HG02623 (cell line): ENCODE measurements around the gene CAMKMT.
"Not testable (repeated sequence)": the region's sequence is repeated elsewhere in the genome, so short reads cannot be mapped to it uniquely, and the experiment has no call there.

Source experiments
- ATAC-seq: cut with Tn5 transposase; IDR thresholded peaks from one replicate; pipeline ENCODE4 v1.9.1; 2021; ENCODE audit warnings: moderate library complexity; ENCODE audit not compliant: unreplicated experiment

Gene CAMKMT

DNA sequence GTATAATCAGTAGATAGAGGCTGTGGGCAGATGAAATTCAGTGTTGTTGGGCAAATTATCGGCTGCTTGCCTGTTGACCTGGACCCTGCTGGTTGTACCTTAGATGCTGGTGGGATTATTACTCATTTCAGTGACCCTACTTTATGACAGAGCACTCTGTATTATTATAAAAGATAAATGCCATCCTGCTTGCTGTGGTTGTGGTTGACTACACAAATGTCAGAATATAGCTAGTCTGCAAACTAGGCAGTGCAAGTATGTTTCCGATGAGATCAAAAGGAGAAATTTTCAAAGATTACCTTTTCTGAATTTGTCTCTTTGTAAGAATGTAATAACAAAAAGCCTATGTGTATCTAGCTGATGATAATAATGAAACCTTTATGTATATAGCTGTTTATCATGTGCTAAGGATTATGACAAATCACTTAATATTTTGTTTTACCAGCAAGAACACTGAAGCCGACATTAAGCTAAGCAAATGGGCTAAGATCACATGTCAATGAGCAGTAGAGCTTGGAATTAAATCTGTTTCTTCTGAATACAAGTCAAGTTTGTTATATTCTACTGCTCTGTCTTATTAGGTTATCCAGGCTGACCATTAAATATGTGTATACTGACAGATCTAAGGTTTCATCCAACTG is 219.2 kb downstream of the CAMKMT start:
- no peak for ATAC-seq

DNA sequence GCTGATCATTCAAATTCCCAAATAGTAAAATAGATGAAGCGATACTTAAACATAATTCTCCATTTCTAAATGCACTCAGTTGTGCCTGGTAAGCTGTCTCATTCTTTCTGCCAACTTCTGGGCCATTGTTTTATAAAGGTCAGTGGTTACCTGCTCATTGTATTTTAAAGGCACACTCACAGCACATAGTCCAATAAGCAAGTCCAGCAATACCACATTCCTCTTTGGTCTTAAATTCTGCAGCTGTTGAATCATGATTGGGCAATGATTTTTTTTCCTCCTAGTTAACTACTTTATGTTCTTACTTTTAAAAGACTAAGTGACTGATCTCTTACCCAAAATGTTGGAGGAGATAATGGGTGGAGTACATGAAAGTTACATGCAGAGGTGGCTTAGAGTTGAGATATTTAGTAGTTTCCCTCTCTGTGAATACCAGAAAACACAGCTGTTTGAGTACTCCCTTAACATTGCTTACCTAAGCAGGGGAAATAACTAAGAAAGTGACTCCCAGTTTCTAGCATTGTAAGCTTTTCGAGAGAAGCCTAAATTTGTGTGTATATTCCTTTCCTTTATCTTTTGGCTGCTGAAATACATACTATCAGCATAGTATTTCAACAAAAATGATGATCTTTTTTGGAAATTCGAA is 220.7 kb downstream of the CAMKMT start:
- ATAC-seq: no peak

DNA sequence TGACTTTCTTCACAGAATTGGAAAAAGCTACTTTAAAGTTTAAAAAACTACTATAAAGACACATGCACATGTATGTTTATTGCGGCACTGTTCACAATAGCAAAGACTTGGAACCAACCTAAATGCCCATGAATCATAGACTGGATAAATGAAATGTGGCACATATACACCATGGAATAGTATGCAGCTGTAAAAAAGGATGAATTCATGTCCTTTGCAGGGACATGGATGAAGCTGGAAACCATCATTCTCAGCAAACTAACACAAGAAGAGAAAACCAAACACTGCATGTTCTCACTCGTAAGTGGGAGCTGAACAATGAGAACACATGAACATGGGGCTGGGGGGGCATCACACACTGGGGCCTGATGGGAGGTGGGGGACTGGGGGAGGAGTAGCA is 233.9 kb downstream of the CAMKMT start:
- not testable (repeated sequence) for ATAC-seq

GRCh38 chr2:44596537-44597320 is 235.0 kb downstream of the CAMKMT start:
- ATAC-seq: peak; percentile 58

GRCh38 chr2:44598330-44599119 is 236.8 kb downstream of the CAMKMT start:
- ATAC-seq: no peak

- no peak for ATAC-seq
Measured at GRCh38 chr2:44599130-44599529, 237.4 kb downstream of the CAMKMT start.

DNA sequence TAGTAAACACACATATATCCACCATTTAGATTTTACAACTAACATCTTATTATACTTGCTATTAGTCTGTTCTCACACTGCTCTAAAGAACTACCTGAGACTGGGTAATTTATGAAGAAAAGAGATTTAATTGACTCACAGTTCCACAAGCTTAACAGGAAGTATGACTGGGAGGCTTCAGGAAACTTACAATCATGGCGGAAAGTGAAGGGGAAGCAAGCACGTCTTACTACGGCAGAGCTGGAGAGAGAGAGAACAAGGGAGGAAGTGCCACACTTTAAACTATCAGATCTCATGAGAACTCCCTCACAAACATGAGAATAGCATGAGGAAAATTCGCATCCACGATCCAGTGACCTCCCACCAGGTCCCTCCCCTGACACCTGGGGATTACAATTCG is 240.7 kb downstream of the CAMKMT start:
- no peak for ATAC-seq

DNA sequence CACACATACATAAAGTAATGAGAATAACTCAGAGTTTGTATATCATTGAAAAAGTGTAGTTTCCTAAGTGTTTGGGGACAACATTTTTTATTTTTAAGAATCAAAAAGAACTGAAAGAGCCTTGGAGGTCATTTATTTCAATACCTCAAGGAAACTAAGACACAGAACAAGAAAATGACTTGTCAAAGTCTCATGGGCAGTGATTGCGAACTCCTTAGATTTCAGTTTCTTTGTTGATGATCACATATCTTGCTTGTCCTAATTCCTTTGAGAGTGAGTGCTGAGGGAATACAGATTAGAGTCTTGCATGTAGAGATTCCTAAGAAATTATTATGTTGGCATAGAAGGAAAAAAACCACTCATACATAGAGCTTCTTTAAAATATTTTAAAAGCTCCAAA is 243.8 kb downstream of the CAMKMT start:
- no peak for ATAC-seq

DNA sequence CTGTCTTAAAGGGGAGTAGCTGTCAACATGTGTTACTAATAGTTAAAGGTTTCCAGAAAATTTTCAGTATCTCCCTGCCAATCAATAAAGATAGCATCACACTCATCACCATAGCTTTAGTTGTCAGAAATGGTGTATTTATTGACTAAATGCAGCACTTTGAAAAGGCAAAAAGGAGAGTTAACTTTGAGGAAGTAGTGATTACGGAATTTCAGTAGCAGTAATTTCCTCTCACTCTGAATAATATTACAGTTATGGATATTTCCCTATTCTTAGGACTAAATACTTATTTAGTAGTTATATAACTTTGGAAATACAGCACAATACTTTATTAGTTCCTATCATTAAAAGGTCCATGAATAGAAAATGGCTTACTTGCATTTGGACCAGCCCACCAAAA is 250.5 kb downstream of the CAMKMT start:
- ATAC-seq: no peak

DNA sequence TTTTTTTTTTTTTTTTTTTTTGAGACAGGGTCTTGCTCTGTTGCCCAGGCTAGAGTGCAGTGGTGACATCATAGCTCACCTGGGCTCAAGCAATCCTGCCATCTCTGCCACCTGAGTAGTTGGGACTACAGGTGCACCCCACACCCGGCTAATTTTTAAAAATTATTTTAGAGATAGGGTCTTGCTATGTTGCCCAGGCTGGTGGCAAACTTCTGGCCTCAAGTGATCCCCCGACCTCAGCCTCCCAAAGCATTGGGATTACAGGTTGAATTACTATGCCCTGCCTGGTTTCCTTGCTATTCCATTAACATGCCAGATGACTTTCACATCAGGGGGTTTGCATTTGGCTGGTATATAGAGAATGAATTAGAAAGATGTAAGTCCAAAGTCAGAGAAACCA is 253.2 kb downstream of the CAMKMT start:
- ATAC-seq: no peak

- ATAC-seq: no peak
Measured at GRCh38 chr2:44615950-44616518, 254.3 kb downstream of the CAMKMT start.

DNA sequence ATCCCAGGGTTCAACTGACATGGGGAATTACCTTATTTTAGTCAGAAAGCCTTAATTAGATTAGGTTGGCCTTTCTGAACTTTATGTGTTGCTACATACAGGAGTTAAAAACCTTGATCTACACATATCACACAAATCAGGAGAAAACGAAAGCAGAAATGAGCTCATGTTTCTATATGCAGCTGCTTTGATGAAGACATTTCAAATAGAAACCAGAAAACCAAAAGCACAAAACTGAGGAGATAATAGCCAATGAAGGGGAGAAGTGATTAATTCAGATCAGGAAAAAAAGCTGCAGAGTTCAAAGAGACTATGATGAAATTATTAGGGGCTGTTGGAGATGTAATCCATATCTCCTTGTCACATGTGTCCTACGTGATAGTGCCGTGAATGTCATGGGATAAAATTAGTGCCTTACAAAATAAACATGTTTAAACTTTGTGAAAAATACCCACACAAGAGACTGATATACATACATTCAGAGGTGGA is 255.0 kb downstream of the CAMKMT start:
- ATAC-seq: no peak

DNA sequence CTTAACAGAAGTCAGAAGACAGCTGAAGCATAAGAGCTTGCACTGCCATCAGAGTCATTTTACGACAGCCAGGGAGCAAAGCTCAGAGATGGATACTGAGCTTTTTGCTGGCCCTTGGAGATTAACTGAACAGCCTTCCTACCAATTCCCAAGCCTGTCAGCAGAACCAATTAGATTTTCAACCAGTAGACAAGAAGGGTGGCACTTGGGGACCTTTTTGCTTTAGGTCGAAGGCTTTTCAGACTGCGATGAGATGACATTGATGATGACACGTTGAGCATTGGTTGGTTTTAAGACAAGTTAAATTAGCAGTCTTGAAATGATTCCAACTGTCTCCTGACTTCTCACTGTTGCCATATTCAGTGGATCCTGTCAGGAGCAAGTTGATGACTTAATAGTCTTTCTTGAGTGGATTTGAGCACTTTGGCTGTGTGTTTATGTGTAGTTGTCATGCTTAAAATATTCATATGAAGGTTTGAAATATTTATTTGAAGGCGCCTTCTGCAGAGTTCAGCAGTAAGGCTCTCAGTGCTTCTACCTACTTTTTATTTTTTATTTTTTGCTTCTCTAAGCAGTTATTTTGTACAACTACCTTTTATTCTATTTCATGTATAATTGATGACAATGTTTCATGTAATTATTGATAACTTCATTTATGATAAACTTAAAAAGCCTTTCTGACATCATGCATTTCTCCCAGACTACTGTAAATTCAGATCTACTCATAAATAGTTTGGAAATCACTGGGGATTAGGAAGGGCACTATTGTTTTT is 256.7 kb downstream of the CAMKMT start:
- no peak for ATAC-seq

GRCh38 chr2:44620189-44620990 is 258.6 kb downstream of the CAMKMT start:
- ATAC-seq: no peak

DNA sequence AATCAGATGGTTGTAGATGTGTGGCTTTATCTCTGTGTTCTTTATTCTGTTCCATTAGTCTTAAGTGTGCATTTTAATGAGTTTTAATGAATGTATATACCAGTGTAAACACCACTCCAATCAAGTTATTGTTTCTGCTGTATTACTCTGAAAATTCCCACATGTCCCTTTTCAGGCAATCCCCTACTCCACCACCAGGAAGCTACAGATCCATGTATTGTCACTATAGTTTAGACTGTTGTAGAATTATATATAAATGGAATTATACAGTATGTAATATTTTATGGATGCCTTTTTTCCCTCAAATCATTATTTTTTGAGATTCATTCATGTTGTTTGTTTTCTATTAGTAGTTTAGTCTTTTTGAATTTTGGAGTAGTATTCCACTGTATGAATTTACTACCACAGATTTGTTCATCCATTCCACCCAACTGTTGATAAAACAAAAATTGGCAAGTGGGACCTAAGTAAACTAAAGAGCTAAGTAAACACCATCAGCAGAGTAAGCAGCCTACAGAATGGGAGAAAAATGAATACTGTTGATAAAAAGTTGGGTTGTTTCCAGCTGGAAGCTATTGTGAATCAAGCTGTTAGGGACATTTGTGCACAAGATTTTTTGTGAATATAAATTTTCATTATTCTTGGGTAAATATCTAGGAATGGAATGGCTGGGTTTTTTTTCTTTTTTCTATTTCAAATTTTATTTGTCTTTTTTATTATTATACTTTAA is 262.0 kb downstream of the CAMKMT start:
- no peak for ATAC-seq

DNA sequence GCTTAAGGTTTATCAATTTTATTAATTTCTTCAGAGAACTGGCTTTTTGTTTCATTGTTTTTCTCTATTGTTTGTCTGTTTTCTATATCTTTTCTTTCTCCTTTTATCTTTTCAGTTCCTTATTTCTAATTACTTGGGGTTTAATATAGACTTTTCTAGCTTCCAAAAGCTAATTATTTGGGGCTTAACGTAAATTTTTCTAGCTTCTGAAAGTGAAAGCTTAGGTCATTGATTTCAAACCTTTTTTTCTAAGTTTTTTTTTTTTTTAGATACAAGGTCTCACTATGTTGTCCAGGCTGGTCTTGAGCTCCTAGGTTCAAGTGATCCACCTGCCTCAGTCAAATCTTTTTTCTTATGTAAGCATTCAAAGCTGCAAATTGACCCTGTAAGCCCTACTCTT is 266.6 kb downstream of the CAMKMT start:
- no peak for ATAC-seq

DNA sequence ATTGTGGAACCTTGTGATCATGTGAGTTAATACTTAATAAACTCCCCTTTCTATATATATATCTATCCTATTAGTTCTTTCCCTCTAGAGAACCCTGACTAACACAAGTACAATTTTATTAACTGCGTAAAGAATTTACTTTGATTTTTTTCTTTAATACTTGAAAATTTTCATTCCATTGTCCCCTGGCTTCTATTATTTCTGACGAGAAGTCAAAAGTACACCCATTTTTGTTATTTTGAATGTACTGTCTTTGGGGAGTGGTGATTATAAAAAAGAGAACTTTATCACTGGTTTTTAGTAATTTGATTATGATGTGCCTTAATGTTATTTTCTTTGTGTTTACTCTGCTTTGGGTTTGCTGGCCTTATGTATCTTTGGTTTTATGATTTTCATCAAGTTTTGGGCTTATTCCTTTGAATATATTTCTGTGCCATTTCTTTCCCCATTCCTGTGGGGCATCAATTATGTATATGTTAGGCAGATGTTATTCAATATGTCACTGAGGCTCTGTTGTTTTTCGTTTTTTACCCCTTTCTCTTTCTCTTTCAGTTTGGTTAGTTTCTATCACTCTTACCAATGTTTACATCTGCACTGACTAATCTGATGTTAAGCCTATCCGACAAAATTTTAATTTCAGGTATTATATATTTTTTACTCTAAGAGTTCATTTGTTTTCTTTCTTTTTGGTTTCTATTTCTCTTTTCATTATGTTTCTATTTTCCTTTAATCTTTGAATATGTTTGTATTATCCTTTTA is 271.4 kb downstream of the CAMKMT start:
- ATAC-seq: no peak

- ATAC-seq: no peak
Measured at GRCh38 chr2:44635725-44636124, 274.0 kb downstream of the CAMKMT start.
